SJCRH30 (cell line): ENCODE results near the gene CLEC4F. TPM values are rescaled to one million over a fixed set of nuclear protein-coding genes. Genes with fewer than 3 reads are reported as not detected.

Experiments
- DNase-seq, 2 experiments: peaks; one replicate each; pipeline ENCODE4 v3.0.0-alpha.2; 2015 to 2020
- H3K27ac ChIP-seq: fragments of 250-450 bp; sonication (Bioruptor Pico); 2 replicates; pipeline ENCODE4 v1.5.1; 2020; ENCODE audit warnings: mild to moderate bottlenecking, moderate library complexity
- H3K27me3 ChIP-seq: fragments of 250-450 bp; sonication (Bioruptor Pico); 2 replicates; pipeline ENCODE4 v1.5.1; 2020; ENCODE audit warnings: mild to moderate bottlenecking, moderate library complexity
- H3K36me3 ChIP-seq: fragments of 250-450 bp; sonication (Bioruptor Pico); 2 replicates; pipeline ENCODE4 v1.5.1; 2020; ENCODE audit warnings: mild to moderate bottlenecking, moderate library complexity
- H3K4me1 ChIP-seq: fragments of 250-450 bp; sonication (Bioruptor Pico); 2 replicates; pipeline ENCODE4 v1.5.1; 2020; ENCODE audit warnings: mild to moderate bottlenecking, moderate library complexity
- H3K4me3 ChIP-seq: fragments of 250-450 bp; sonication (Bioruptor Pico); 2 replicates; pipeline ENCODE4 v1.5.1; 2020; ENCODE audit warnings: mild to moderate bottlenecking, moderate library complexity
- H3K9me3 ChIP-seq: fragments of 250-450 bp; sonication (Bioruptor Pico); replicated peaks from 2 replicates; pipeline ENCODE4 v1.5.1; 2020; ENCODE audit warnings: mild to moderate bottlenecking, moderate library complexity
- total RNA-seq: library from RNA; depleted of rRNA; stranded (reverse); fragments of >200 nt; shearing (Covaris generic); gene quantifications from 2 replicates; pipeline ENCODE4 v1.2.3, GENCODE V29; 2014; rRNA removed

The CLEC4F gene, protein sequence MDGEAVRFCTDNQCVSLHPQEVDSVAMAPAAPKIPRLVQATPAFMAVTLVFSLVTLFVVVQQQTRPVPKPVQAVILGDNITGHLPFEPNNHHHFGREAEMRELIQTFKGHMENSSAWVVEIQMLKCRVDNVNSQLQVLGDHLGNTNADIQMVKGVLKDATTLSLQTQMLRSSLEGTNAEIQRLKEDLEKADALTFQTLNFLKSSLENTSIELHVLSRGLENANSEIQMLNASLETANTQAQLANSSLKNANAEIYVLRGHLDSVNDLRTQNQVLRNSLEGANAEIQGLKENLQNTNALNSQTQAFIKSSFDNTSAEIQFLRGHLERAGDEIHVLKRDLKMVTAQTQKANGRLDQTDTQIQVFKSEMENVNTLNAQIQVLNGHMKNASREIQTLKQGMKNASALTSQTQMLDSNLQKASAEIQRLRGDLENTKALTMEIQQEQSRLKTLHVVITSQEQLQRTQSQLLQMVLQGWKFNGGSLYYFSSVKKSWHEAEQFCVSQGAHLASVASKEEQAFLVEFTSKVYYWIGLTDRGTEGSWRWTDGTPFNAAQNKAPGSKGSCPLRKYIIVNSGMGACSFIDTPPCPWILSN
- not detected in 2 replicates for total RNA-seq

GRCh38 chr2:70820499-70820898, at the start of gene CLEC4F:
CLEC4F (minus strand) TSS chr2:70820599; CDS start chr2:70820523, 76 bp downstream.
- Histone ChIP-seq H3K27me3 (peaks cover 19% of the 10 kb centered on the region), H3K4me1 (no peaks in the 10 kb centered on the region), H3K27ac (no peak within 1 kb of the TSS), H3K9me3 (no peaks in the 10 kb centered on the region), H3K36me3 (no peaks in the 10 kb centered on the region), H3K4me3 (no peak within 1 kb of the TSS)
- DNase-seq: no peak

DNA sequence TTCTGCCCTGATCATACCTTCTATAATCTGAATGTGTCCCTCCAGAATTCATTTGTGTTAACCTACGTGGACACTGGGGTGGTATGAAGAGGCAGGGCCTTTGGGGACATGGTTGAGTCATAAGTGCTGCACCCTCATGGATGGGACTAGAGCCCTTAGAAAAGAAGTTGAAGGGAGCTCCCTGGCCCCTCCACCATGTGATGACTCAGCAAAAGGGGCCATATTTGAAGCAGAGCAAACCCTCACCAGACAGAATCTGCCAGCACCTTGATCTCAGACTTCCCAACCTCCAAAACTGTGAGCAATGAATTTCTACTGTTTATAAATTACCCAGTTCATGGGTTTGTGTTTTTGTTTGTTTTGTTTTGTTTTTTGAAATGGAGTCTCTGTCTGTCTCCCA, 48.6 kb upstream of the CLEC4F start:
- Histone ChIP-seq H3K36me3 (no peaks in the 10 kb centered on the region), H3K27me3 (no peaks in the 10 kb centered on the region), H3K4me1 (peaks cover 13% of the 10 kb centered on the region; the same call in 1 of the 2 replicates), H3K4me3 (no peak overlapping the region), H3K9me3 (no peaks in the 10 kb centered on the region), H3K27ac (no peak overlapping the region)
- no peak for DNase-seq

DNA sequence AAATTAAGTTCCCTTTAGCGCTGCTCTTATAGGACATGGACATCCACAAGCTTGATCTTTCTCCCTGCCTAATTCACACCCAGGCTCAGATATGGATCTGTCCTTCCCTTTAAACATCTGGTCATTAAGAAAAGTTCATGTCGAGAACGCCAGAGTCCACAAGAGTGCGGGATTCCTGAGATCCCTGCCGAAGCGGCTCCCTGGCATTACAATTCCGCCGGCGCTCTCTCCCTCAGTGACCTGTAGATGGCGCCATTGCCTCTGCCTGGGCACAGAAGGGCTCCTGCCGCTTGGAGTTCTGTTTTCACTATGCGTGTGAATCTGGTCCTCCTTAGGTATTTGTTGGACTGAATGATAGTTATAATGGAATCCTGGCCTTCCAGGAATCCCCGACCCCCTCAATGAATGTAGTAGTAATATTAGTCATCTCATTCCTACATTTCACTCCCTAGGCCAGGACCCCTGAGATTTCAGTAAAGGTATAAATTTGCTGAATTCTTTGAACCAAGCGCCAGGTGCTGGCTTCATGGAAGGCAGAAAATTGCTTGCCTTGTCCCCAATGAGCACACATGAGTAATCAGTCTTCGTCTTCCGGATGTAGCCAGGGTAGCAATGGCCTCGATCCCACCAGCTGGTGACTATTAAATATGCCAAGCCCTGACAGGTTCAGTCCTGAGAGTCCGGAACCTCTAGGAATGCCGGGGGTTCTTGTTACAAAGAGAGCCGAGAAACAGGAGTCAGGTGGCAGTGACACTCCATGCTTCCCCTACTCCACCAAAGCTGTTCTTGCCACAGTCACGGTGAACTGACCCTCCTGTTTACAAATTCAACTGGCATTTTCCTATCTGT, 41.6 kb upstream of the CLEC4F start:
- Histone ChIP-seq H3K27me3 (0 out of 2 replicates have a peak, but pooled peaks cover 5% of the 10 kb centered on the region), H3K36me3 (no peaks in the 10 kb centered on the region)
- DNase-seq: peak; percentile 76 to 93

DNA sequence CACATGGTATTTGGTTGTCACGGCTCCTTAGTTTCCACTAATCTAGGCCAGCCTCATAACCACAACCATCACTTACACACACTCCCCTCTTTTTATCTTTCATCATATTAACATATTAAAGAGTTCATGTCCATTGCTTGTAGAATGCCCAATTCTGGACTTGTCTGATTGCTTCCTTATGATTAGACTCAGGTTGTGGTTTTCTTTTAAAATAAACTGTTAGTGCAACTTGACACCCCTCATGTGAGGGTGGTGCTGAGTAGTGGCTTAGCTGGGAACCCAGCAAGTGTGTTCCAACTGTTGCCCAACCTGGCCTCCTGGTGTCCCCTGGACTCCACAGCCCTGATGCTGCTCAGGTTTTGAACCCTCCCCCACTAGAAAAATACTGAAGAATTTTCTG, 35.3 kb upstream of the CLEC4F start:
- Histone ChIP-seq H3K4me3 (no peak overlapping the region), H3K36me3 (no peaks in the 10 kb centered on the region), H3K9me3 (no peaks in the 10 kb centered on the region), H3K27ac (no peak overlapping the region), H3K4me1 (no peaks in the 10 kb centered on the region), H3K27me3 (no peaks in the 10 kb centered on the region)
- peak in 1 of 2 experiments; percentile 44 for DNase-seq

More for the DNA sequence above, 41.6 kb upstream of the CLEC4F start:
- H3K27ac ChIP-seq: no peak overlapping the region
- H3K4me1 ChIP-seq: peaks cover 7% of the 10 kb centered on the region
- no peak overlapping the region for H3K4me3 ChIP-seq
- no peaks in the 10 kb centered on the region for H3K9me3 ChIP-seq

DNA sequence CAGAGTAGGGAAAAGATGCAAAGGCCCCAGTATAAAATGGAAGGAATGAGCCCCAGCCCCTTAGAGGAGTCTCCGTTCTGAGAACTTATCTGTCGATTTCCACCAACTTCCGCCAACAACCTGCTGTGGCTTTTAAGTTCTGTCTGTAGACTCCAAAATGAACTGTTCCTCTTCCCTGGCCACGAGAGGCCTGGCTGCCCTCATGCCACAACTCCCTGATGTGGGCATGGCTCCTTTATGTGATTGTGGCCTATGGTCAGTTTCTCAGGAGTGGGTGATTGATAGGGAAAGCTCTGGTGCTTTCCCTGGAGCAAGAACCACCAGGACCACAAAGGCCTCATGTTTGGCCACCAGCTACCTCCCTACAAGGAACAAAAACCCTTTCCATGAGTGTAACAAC, 34.0 kb upstream of the CLEC4F start:
- H3K27ac ChIP-seq: no peak overlapping the region
- no peaks in the 10 kb centered on the region for H3K27me3 ChIP-seq
- no peaks in the 10 kb centered on the region for H3K4me1 ChIP-seq
- no peaks in the 10 kb centered on the region for H3K36me3 ChIP-seq
- DNase-seq: no peak
- H3K4me3 ChIP-seq: no peak overlapping the region
- no peaks in the 10 kb centered on the region for H3K9me3 ChIP-seq

- H3K27ac ChIP-seq: no peak overlapping the region
- H3K9me3 ChIP-seq: no peaks in the 10 kb centered on the region
- no peaks in the 10 kb centered on the region for H3K36me3 ChIP-seq
- no peak for DNase-seq
- H3K4me1 ChIP-seq: no peaks in the 10 kb centered on the region
- no peaks in the 10 kb centered on the region for H3K27me3 ChIP-seq
- H3K4me3 ChIP-seq: no peak overlapping the region
These were observed 32.4 kb upstream of the CLEC4F start for GRCh38 chr2:70852824-70853223.

DNA sequence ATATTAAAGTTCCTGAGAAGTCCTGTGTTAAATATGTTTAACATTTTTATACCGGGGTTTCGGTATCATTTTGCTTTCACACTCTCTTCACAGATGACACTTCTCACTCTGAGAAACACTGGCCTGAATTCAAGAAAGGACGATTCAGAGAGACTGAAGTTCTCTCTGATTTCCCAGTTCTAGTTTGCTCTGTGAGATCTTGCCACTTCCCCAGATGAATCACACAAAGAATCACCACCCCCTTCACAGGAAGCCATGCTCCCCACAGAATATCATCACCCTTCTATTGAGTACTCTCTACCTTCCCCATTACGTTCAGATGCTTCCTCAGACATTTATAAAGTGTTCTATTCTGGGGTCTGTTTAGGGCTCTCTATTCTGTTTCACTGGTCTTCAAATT, 31.3 kb upstream of the CLEC4F start:
- Histone ChIP-seq H3K4me3 (no peak overlapping the region), H3K36me3 (no peaks in the 10 kb centered on the region), H3K4me1 (no peaks in the 10 kb centered on the region), H3K9me3 (0 out of 2 replicates have a peak, but pooled peaks cover under 1% of the 10 kb centered on the region), H3K27ac (no peak overlapping the region), H3K27me3 (no peaks in the 10 kb centered on the region)
- DNase-seq: no peak

DNA sequence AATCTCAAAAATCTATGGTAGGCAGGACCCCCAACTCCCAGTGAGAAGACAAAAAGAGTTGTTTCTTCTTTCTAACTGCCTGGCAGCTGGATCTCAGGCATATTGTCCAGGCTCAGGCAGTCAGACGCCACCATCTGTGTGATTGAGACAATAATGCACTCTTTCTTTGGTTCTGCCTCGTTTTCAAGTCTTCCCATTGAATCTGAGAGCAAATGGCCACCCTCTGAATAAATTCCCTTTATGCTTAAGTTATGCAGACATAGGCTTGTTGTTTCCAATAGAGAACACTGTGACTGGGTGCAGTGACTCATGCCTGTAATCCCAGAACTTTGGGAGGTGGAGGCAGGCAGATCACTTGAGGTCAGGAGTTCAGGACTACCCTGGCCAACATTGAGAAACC, 30.5 kb upstream of the CLEC4F start:
- Histone ChIP-seq H3K36me3 (no peaks in the 10 kb centered on the region), H3K4me3 (no peak overlapping the region), H3K9me3 (0 out of 2 replicates have a peak, but pooled peaks cover 2% of the 10 kb centered on the region), H3K27ac (no peak overlapping the region), H3K27me3 (no peaks in the 10 kb centered on the region), H3K4me1 (no peaks in the 10 kb centered on the region)
- DNase-seq: no peak

DNA sequence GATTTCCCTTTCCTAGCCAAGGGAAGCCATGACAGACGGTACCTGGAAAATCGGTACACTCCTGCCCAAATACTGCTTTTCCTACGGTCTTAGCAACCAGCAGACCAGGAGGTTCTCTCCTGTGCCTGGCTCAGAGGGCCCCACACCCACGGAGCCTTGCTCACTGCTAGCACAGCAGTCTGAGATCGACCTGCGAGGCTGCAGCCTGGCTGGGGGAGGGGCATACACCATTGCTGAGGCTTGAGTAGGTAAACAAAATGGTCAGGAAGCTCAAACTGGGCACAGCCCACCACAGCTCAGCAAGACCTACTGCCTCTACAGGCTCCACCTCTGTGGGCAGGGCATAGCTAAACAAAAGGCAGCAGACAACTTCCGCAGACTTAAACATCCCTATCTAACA, 22.0 kb upstream of the CLEC4F start:
- Histone ChIP-seq H3K4me3 (no peak overlapping the region), H3K4me1 (no peaks in the 10 kb centered on the region), H3K27me3 (peaks cover 8% of the 10 kb centered on the region; the same call in 1 of the 2 replicates), H3K27ac (no peak overlapping the region), H3K36me3 (no peaks in the 10 kb centered on the region), H3K9me3 (peaks cover 5% of the 10 kb centered on the region; the same call in 1 of the 2 replicates)
- no peak for DNase-seq

DNA sequence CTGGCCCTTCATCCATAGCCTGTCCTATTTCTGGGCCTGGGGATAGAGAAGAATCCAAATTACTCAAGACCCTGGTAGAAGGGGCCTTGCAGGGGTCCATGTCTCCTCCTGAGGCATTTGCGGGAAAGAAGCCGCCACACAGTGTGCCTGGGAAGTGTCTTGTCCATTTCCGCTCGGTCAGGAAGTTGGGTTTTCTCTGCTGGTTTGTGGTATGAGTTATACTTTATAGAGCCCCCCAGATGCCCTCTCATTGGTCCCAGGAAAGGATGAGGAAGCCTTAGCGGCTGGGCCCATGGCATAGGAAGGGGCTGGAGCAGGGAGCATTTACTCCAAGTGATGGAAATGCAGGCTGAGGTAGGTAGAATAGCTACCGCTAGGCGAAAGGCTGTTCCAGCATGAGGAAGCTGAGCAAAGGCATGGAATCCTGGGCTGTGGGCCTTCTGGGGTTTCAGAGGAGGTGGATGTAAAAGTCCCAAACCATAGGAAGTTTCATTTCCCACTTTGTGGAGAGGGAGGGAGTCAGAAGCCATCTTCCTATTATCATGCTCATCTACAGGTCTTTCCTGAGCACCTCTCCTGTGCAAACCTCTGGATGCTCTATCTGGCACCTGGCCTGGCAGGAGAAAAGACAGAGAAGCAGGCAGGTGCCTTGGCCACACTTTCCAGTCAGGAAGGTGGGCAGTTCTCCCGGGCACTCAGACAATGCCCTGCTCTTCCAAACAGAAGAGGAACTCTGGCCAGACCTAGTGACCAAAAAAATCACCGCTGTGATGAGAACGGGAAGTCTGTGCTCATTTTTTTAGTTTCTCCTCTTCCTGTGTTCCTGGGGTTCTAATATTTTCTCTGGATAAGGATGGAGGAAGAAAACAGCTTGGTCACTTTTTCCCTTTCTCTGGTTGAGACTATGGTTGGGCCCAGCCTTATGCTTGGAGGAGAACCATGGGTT, 17.9 kb upstream of the CLEC4F start:
- Histone ChIP-seq H3K27me3 (peaks cover 11% of the 10 kb centered on the region; the same call in 1 of the 2 replicates), H3K4me3 (no peak overlapping the region), H3K9me3 (peaks cover 2% of the 10 kb centered on the region; the same call in 1 of the 2 replicates), H3K36me3 (no peaks in the 10 kb centered on the region), H3K27ac (no peak overlapping the region), H3K4me1 (no peaks in the 10 kb centered on the region)
- DNase-seq: no peak

DNA sequence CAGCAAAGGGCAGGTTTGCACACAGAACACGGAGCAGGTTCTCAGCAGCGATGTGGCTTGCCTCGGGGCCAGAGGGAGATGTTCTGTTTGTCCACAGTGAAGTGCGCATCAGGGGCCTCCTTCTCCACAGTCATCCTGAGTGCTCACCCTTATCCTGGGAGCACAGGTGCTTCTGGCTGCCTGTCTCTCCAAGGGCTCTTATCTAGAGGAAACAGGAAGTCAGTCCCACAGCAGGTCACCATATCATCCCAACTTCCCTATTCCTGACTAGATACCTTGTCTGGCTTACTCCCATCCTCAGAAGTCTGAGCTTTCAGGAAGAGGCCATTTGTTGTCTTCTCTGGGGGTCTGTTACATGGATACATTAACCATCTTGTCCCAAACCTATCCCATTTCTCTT, 15.2 kb upstream of the CLEC4F start, which contains the start of gene CD207:
CD207 (minus strand) TSS at position 174 of the 400 bp plus-strand sequence; CDS start at position 134, 40 bp downstream.
- no peak for DNase-seq
- Histone ChIP-seq H3K4me1 (no peaks in the 10 kb centered on the region), H3K4me3 (no peak within 1 kb of the TSS), H3K9me3 (no peaks in the 10 kb centered on the region), H3K36me3 (no peaks in the 10 kb centered on the region), H3K27ac (no peak within 1 kb of the TSS), H3K27me3 (peaks cover 11% of the 10 kb centered on the region)

DNA sequence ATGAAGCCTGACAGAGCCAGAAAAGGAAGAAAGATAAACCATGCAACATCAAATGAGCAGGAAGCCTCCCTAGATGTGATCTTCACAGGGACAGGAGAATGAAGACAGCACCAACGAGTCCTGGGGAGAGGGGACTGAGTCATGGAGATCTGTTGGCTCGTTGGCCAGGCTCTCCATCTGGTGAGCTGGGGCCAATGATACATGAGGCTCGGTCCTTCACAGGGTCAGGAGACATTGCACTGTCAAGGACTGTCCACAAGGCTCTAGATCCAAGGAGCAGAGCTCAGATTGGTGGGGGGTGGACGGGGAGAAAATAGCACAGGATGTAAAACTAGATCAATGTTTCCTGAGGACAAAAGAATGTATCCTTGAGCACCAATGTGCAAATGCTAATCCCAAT, 14.5 kb upstream of the CLEC4F start:
- Histone ChIP-seq H3K27ac (no peak overlapping the region), H3K36me3 (no peaks in the 10 kb centered on the region), H3K27me3 (peaks cover 17% of the 10 kb centered on the region), H3K4me3 (no peak overlapping the region), H3K4me1 (no peaks in the 10 kb centered on the region), H3K9me3 (no peaks in the 10 kb centered on the region)
- DNase-seq: no peak

DNA sequence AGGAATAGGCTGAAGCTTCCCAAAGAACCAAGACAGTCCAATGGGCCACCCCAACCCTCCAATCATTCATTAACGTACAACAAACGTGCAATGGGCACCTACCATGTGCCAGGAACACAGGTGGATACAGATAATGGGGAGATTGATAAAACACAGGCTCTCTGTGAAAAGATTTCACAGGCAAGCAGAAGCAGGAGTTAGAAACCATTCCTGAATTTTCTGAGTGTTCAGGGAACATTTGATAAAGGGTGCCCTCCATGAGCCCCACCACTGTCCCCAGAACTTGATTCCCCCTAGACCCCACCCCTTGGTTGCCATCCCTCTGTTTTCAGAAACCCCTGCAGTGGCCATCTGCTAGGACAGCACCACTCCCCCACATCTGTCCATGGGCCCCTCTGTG, 13.7 kb upstream of the CLEC4F start:
- Histone ChIP-seq H3K4me1 (no peaks in the 10 kb centered on the region), H3K9me3 (no peaks in the 10 kb centered on the region), H3K4me3 (no peak overlapping the region), H3K27ac (no peak overlapping the region), H3K27me3 (peaks cover 17% of the 10 kb centered on the region), H3K36me3 (no peaks in the 10 kb centered on the region)
- no peak for DNase-seq

DNA sequence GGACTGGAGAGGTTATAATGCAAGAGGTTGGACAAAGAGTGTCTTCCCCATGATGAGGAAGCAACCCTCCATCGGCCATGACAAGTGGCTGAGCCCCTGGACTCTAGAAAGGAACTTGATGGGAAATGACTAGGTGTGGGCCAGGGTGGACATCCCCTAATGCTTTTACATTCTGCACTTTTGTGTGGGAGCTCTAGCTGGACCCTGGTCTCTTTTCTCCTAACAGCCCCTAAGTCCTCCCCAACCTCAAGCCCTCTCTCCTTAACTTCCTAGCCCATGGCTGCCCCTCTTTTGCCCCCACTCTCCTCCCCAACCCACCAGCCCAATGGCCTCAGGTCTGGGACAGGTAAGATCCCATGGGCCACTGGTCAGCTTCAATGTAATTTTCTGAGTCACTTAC, 12.8 kb upstream of the CLEC4F start:
- Histone ChIP-seq H3K4me1 (no peaks in the 10 kb centered on the region), H3K4me3 (no peak overlapping the region), H3K27me3 (peaks cover 13% of the 10 kb centered on the region), H3K27ac (no peak overlapping the region), H3K9me3 (no peaks in the 10 kb centered on the region), H3K36me3 (no peaks in the 10 kb centered on the region)
- no peak for DNase-seq
